Right lobe of liver (tissue), 6 donors: ENCODE data around the gene MMS22L. TPM values are rescaled to one million over a fixed set of nuclear protein-coding genes. Genes with fewer than 3 reads are reported as not detected.

ENCODE experiments used
- ATAC-seq, 4 donors: fragments of 200-7000 bp; cut with Tn5 transposase; one replicate each; pipeline ENCODE4 v1.9.1; 2020; ENCODE audit warnings: mild to moderate bottlenecking in 4 of 4, moderate library complexity in 4 of 4
- DNase-seq, 3 donors: peaks; one replicate each; pipeline ENCODE4 v3.0.0-alpha.2; 2020
- H3K27ac ChIP-seq, 3 donors: fragments of 200-600 bp; one replicate each; pipeline ENCODE4 v1.8.0; 2022
- H3K27me3 ChIP-seq, 2 donors: fragments of 200-600 bp; one replicate each; pipeline ENCODE4 v1.8.0; 2022
- H3K36me3 ChIP-seq, 4 donors: fragments of 200-600 bp; sonication (generic) in 1 of 4; one replicate each; pipeline versions ENCODE4 v1.5.1 to v1.8.0; 2017 to 2022; ENCODE audit warnings: control low read depth in 1 of 4
- H3K4me1 ChIP-seq, 4 donors: fragments of 200-600 bp; sonication (generic) in 1 of 4; one replicate each; pipeline versions ENCODE4 v1.5.1 to v1.8.0; 2017 to 2022; ENCODE audit warnings: control low read depth in 1 of 4
- H3K4me3 ChIP-seq, 3 donors: fragments of 200-600 bp; one replicate each; pipeline ENCODE4 v1.8.0; 2022
- H3K9me3 ChIP-seq, 4 donors: fragments of 200-600 bp; sonication (generic) in 1 of 4; one replicate each; pipeline versions ENCODE4 v1.5.1 to v1.8.0; 2017 to 2022; ENCODE audit warnings: control low read depth in 1 of 4
- POLR2A ChIP-seq: fragments of 450-650 bp; IDR thresholded peaks from one replicate; pipeline ENCODE4 v1.6.1; 2017; ENCODE audit warnings: antibody characterized with exemption, mild to moderate bottlenecking
- WGBS: methylation state at CpG from one replicate; pipeline ENCODE4 v1.1.6; 2018; ENCODE audit warnings: low coverage, low lambda C conversion rate; ENCODE audit not compliant: insufficient coverage; ENCODE audit errors: missing lambda C conversion rate; 5-methylcytosine and 5-hydroxymethylcytosine counted together
- intact Hi-C, 2 donors: fragments of 100-400 bp; cut with DNase I; formaldehyde crosslinking; loops; one replicate each; pipeline versions ENCODE4 v1.11.2 to v1.14.1; 2022
- total RNA-seq, 6 experiments: library from RNA; depleted of rRNA in 2 of 6; stranded (reverse); fragments of >200 nt in 2 of 6; fragmentation: NEBNext Ultra II Directional in 3 of 6; extraction: Animal tissue kit (Norgen Biotek cat#: 25700) in 3 of 6; gene quantifications; one replicate each; pipeline versions ENCODE4 v1.1.0 to v1.2.4, GENCODE V29; 2016 to 2023
- TF ChIP-seq, protein P1 (sequence below), 4 donors: fragments of 200-600 bp in 3 of 4; fragments of 450-650 bp in 1 of 4; IDR thresholded peaks; one replicate each; pipeline versions ENCODE4 v1.5.1 to v1.8.0; 2016 to 2022; ENCODE audit warnings: antibody characterized with exemption in 4 of 4, mild to moderate bottlenecking in 2 of 4
- donor health status: DM: no; HTN: yes; CAD: no.
- donor health status: DM: no; HTN: no; CAD: no.
- donor health status: DM: no; HTN: no; CAD: no.
- donor health status: DM: no; HTN: yes; CAD: no.
- donor health status: DM: no; HTN: yes; CAD: no.

The MMS22L gene
- total RNA-seq, 6 experiments from 2014 or later: 0.79 to 5.4 (median 2.3) TPM

DNA sequence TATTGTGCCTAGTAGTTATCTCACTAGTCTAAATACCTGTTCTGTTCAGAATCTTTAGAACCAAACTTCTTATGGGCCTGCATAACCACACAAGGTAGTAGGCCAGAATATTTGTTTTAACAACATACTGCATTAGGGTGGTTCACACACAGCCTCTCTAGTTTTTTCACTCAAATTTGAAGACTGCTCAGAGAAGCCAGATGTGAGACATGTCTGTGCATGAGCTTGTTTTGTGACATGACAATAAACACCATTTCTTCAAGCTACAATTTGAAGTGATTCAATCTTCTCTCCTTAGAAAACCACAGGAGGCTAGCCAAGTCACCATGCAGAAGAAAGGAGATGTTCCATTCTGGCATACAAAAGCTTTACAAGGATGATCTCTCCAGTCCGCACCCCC, 135.6 kb downstream of the MMS22L start:
- Histone ChIP-seq H3K36me3 (no peaks in the 10 kb centered on the region), H3K27ac (no peak overlapping the region), H3K4me3 (no peak overlapping the region), H3K9me3 (no peaks in the 10 kb centered on the region), H3K4me1 (no peaks in the 10 kb centered on the region), H3K27me3 (no peaks in the 10 kb centered on the region)
- no peak for DNase-seq
- ATAC-seq: no peak
- intact Hi-C loops: no loop called here
- 86% methylated on average over 1 of the region's 1 CpG for WGBS
- TF ChIP-seq, protein P1, sequence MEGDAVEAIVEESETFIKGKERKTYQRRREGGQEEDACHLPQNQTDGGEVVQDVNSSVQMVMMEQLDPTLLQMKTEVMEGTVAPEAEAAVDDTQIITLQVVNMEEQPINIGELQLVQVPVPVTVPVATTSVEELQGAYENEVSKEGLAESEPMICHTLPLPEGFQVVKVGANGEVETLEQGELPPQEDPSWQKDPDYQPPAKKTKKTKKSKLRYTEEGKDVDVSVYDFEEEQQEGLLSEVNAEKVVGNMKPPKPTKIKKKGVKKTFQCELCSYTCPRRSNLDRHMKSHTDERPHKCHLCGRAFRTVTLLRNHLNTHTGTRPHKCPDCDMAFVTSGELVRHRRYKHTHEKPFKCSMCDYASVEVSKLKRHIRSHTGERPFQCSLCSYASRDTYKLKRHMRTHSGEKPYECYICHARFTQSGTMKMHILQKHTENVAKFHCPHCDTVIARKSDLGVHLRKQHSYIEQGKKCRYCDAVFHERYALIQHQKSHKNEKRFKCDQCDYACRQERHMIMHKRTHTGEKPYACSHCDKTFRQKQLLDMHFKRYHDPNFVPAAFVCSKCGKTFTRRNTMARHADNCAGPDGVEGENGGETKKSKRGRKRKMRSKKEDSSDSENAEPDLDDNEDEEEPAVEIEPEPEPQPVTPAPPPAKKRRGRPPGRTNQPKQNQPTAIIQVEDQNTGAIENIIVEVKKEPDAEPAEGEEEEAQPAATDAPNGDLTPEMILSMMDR (IDR thresholded peaks at IDR 0.05): no peak
- no peak for TF ChIP-seq POLR2A

DNA sequence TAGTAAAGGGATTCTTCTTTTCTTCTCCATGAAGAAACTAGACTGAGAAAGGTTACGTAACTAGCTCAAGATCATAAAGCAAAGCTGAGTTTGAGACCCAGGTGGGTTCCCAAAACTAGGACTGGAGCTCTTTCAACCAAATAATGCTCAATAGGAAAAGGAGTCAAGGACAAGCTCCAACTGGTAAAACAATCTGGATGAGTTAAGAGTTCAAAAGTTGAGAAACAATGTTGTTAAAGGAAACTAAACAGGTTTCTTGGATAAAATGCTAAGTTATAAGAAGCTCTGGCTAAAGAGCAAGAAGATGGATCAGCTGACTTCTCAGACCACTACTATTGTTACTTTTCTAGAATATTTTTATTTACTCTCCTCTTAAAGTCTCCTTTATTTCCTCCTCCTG, 137.3 kb downstream of the MMS22L start:
- H3K36me3 ChIP-seq: no peaks in the 10 kb centered on the region
- H3K4me1 ChIP-seq: no peaks in the 10 kb centered on the region
- no peaks in the 10 kb centered on the region for H3K9me3 ChIP-seq
- intact Hi-C loops: no loop called here
- H3K27ac ChIP-seq: no peak overlapping the region
- no peaks in the 10 kb centered on the region for H3K27me3 ChIP-seq
- H3K4me3 ChIP-seq: no peak overlapping the region
- WGBS: 94% methylated on average over 1 of the region's 1 CpG
- TF ChIP-seq, protein P1 (IDR thresholded peaks at IDR 0.05): no peak
- TF ChIP-seq POLR2A: no peak
- ATAC-seq (no peak), DNase-seq (no peak)

DNA sequence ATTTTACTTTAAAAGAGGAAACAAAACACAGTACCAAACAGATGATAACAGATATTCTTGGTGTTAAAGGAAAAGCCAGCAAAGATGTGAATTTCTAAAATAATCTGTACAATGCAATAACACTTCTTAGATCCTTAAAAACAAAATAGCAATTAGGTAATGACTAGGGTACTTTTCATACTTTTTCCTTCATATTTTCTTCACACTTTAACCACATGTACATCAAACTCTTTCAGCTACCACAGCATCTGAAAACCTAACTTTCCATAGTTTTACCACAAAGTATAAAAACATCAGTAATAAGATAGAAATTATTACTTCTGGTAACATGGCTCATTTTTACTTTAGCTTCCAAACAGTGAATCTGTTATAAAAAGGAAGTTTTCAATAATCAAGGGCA, 141.3 kb downstream of the MMS22L start:
- Histone ChIP-seq H3K27me3 (no peaks in the 10 kb centered on the region), H3K27ac (no peak overlapping the region), H3K4me3 (no peak overlapping the region), H3K4me1 (no peaks in the 10 kb centered on the region), H3K9me3 (no peaks in the 10 kb centered on the region), H3K36me3 (no peaks in the 10 kb centered on the region)
- DNase-seq: no peak
- intact Hi-C loops: no loop called here
- TF ChIP-seq, protein P1 (IDR thresholded peaks at IDR 0.05): no peak
- TF ChIP-seq POLR2A: no peak
- no peak for ATAC-seq

DNA sequence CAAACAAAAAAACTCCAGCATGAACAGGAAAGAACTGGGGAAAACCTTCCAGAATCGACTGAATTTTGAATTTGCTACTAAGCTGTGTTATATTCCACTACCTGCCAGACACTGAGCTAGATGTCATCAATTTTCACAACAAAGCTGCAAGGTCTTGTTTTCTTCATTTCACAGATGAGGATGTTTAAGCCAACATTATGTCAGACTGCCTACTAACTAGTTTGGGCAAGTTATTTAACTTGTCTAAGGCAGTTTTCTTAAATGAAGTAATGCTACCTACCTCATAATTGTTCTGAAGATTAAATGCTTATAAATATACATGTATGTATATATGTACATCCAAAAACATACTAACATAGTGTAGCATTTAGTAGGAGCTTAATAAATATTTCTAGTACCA, 144.4 kb downstream of the MMS22L start:
- no peak for TF ChIP-seq POLR2A
- TF ChIP-seq, protein P1 (IDR thresholded peaks at IDR 0.05): no peak
- intact Hi-C loops: no loop called here
- Histone ChIP-seq H3K27ac (no peak overlapping the region), H3K4me1 (no peaks in the 10 kb centered on the region), H3K4me3 (no peak overlapping the region), H3K36me3 (no peaks in the 10 kb centered on the region), H3K27me3 (no peaks in the 10 kb centered on the region), H3K9me3 (no peaks in the 10 kb centered on the region)
- 100% methylated on average over 1 of the region's 1 CpG for WGBS
- ATAC-seq (no peak), DNase-seq (no peak)
